GOT3 (cell line): ENCODE measurements around the gene CRTC1.

Experiments used
- DNase-seq: peaks from one replicate; lab custom pipeline; 2025; ENCODE audit warnings: mixed read lengths; lab: John Stamatoyannopoulos, UW

The CRTC1 gene

GRCh38 chr19:18700501-18701249 is 17.2 kb downstream of the CRTC1 start:
- DNase-seq: no peak

- no peak for DNase-seq
Measured at GRCh38 chr19:18701250-18701608, 17.7 kb downstream of the CRTC1 start.

DNA sequence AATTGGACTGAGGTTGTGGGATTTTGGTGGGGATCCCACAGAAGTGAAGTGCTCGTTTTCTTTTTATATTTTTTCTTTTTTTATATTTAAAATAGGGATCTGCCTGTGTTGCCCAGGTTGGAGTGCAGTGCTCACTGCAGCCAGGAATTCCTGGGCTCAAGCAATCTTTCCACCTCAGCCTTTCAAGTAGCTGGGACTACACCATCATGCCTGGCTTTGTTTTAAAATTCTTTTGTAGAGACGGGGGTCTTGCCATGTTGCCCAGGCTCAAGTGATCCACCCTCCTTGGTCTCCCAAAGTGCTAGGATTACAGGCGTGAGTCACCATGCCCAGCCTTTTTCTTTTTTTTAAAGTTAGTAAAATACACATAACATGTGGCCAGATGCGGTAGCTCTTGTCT is 20.6 kb downstream of the CRTC1 start:
- no peak for DNase-seq

GRCh38 chr19:18704971-18705370 is 21.5 kb downstream of the CRTC1 start:
- DNase-seq: no peak

GRCh38 chr19:18708452-18709231 is 25.2 kb downstream of the CRTC1 start:
- no peak for DNase-seq

DNA sequence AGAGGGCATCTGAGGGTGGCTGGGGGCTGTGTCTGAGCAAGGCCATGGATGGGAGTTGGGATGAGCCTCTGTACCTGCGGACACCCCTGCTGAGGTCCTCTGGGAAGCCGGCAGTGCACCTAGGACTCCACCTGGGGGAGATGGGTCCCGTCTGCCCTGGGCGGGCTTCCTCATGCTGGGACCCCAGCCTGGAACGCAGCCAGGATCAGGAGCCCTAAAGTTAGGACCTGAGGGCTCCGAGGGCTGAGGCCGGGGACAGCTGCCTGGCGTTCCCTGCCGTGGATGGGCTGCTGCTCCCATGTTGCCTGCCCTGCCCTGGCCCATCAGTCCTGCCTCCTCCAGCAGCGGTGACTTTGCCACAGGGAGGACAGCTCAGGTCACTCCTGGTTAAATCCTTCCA is 26.1 kb downstream of the CRTC1 start:
- DNase-seq: no peak

GRCh38 chr19:18710186-18710585 is 26.7 kb downstream of the CRTC1 start:
- no peak for DNase-seq

DNA sequence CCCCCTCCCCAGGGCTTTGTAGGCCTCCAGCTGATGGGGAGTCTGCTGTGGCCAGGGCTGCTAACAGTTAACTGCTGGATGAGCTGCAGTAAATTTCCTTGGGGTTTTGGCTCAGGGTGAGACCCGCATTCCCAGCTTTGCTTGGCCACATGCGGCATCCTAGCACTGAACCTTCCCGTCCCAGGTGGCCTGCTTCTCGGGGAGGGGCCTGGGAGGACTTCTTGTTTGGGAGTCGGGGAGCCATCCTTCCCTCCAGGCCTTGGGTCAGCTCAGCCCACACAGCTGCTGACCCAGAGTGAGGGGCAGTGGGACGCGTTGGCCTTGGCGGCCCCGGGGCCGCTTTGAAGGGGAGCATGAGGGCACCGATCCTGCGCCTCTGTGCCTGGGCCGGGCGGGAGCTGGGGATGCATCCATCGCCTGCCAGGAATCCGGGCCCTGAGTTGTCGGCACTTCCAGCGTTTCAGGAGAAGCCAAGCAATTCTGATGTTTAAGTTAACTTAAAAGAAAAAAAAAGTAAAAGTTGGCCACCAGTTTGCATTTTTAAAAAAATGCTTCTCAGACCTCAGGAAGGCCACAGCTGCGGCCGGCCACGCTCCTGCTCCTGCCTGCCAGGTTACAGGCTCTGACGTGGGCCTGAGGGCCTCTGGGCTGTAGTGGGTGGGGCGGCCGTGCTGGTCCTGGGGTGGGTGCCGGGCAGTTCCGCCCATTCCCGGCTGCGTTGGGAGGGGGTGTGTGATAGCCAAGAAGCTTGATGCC is 27.7 kb downstream of the CRTC1 start:
- DNase-seq: no peak

- no peak for DNase-seq
Measured at GRCh38 chr19:18711893-18712292, 28.4 kb downstream of the CRTC1 start.

- no peak for DNase-seq
Measured at GRCh38 chr19:18712981-18713380, 29.5 kb downstream of the CRTC1 start.

- no peak for DNase-seq
Measured at GRCh38 chr19:18713550-18714117, 30.2 kb downstream of the CRTC1 start.

- DNase-seq: no peak
Measured at GRCh38 chr19:18715416-18715815, 31.9 kb downstream of the CRTC1 start.

DNA sequence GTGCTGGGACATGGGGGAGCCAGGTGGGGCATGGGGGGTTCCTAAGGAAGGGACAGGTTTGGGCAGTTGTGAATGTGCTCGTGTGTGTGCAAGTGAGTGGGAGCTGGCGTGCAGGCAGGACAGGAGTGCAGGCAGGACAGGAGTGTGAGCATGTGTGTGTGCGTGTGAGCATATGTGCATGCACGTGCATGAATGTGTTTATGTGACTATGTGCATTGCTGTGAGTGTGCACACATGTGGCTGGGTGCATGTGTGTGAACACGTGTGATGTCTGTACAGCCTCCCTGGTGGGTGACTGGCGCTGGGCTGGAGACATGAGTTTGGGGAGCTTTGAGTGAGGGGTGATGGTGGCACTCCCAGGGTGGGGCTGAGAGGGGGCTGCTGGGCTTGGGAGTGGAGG is 33.4 kb downstream of the CRTC1 start:
- DNase-seq: no peak

GRCh38 chr19:18717601-18718000 is 34.1 kb downstream of the CRTC1 start:
- DNase-seq: no peak

DNA sequence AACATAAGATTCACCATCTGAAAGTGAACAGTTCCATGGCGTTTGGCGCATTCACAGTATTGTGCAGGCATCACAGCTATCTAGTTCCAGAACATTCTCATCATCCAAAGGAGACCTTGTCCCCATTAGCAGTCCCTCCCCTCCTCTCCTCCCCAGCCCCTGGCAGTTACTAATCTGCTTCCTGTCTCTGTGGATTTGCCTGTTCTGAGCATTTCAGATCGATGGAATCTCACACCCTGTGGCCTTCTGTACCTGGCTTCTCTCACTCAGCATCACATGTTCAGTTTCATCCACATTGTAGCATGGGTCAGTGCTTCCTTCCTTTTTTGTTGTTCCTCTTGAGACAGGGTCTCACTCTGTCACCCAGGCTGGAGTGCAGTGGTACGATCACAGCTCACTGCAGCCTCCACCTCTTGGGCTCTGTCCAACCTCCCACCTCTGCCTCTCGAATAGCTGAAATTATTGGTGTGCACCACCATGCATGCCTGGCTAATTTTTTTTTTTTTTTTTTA is 34.6 kb downstream of the CRTC1 start:
- DNase-seq: no peak

DNA sequence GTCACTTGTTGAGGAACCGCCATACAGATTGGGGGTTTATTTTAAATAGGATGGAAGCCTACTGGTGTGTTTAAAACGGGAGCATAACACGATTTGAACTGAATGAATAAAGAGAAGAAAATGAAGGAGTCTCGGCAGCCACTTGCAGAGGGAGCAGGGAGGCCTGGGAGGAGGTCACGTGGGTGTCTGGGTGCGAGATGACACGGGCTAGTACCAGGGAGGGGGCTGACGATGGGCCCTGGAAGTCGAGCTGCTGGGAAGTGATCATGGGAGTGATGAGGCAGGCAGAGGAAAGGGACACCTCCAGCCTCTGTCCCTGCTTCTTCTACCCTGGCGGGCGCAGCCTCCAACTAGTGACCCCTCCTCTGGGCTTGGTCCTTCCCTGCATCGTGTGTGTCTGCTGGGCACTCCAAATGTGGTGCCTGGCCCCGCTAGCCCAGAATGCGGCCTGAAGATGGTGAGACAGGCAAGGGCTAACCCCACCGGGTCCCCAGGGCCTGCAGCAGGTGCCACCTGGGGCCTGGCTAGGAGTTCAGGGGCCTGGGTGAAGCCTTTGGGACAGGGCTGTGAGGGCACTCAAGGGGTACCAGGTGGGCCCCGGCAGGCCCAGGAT is 35.5 kb downstream of the CRTC1 start:
- DNase-seq: no peak

DNA sequence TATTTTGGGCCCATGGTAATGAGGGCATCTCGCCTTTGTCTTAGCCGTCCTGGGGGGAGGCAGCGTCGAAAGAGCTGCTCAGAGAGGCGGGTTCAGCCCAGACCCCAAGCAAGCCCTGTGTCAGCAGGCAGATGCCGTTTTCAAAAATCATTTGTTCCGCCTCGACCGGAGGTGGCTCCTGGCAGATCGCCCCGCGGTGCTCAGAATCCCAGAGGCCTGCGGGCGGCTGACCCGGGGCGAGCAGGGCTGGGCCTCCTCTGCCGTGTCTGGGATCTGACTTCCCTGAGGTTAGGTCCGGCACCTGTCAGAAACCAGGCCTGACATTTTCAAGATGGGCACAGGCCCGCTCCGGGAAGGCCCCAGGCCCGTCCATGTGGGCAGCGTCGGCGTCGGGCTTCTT is 36.1 kb downstream of the CRTC1 start:
- DNase-seq: no peak

- no peak for DNase-seq
Measured at GRCh38 chr19:18723871-18724377, 40.4 kb downstream of the CRTC1 start.

- DNase-seq: no peak
Measured at GRCh38 chr19:18725841-18726770, 42.6 kb downstream of the CRTC1 start.

DNA sequence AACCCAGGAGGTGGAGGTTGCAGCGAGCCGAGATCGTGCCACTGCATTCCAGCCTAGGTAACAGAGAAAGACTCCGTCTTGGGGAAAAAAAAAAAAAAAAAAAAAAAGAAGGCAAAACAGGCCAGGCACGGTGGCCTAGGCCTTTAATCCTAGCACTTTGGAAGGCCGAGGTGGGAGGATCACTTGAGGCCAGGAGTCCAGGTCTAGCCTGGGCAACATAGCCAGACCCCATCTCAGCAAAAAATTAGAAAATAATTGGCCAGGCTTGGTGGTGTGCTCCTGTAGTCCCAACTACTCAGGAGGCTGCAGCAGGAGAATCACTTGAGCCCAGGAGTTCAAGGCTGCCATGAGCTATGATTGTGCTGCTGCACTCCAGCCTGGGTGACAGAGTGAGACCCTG is 43.4 kb downstream of the CRTC1 start:
- no peak for DNase-seq
